C4-2B (cell line): ENCODE data around the gene ZSCAN10.

ENCODE experiments used
- CTCF ChIP-seq: fragments of 450-650 bp; conservative IDR thresholded peaks from 2 replicates; pipeline ENCODE4 v1.5.1; 2017; ENCODE audit warnings: mild to moderate bottlenecking
- ZFX ChIP-seq: fragments of 450-650 bp; IDR thresholded peaks from 2 replicates; pipeline ENCODE4 v1.6.1; 2017

- TF ChIP-seq CTCF (no peak), ZFX (no peak)
Observed at GRCh38 chr16:3113765-3114479, 14.8 kb upstream of the ZSCAN10 start.
